ENCODE measurements around the gene BIN1. TPM values are rescaled to one million over a fixed set of nuclear protein-coding genes. Genes with fewer than 3 reads are reported as not detected.

The BIN1 gene
- total RNA-seq, 1 experiment from 2014 or later: 87.5 TPM

DNA sequence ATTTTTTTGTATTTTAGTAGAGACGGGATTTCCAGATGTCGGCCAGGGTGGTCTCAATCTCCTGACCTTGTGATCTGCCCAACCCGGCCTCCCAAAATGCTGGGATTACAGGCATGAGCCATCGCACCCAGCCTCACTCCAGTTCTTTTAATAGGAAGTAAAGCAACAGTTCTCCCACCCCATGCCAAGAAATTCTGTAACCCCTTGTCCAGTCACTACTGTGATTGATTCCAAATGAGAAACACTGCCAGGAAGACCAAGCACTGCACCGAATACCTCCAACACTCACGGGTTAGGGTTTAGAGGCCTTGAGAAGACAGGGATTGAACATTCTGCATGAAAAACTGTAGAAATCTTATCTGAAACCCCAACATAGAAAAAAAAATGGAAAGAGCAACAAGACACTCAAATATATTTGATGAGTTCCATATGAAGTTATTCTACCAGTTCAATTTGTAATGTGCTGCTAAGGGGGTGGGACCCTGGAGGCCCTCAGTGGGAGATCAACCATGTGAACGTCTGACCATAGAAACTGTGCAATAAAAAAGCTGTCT is 48.2 kb upstream of the BIN1 start:
- peaks cover 50% of the 10 kb centered on the region for H3K4me1 ChIP-seq (replicated peaks; ENCODE audit: insufficient read depth)
- DNase-seq: no peak
- no peaks in the 10 kb centered on the region for H3K9me2 ChIP-seq (ENCODE audit: insufficient read depth)
- H3K4me2 ChIP-seq: no peak overlapping the region
- no peak overlapping the region for H2AFZ ChIP-seq
- intact Hi-C loops (cut with micrococcal nuclease; ENCODE audit: unreplicated experiment): loop anchor here (2.0 kb wide), 2 partner anchors 48 to 90 kb away; partner anchors contain the start of gene BIN1
- no peaks in the 10 kb centered on the region for H3K79me2 ChIP-seq (ENCODE audit: low read depth)
- no peak overlapping the region for H3K4me3 ChIP-seq
- TF ChIP-seq, protein P1, sequence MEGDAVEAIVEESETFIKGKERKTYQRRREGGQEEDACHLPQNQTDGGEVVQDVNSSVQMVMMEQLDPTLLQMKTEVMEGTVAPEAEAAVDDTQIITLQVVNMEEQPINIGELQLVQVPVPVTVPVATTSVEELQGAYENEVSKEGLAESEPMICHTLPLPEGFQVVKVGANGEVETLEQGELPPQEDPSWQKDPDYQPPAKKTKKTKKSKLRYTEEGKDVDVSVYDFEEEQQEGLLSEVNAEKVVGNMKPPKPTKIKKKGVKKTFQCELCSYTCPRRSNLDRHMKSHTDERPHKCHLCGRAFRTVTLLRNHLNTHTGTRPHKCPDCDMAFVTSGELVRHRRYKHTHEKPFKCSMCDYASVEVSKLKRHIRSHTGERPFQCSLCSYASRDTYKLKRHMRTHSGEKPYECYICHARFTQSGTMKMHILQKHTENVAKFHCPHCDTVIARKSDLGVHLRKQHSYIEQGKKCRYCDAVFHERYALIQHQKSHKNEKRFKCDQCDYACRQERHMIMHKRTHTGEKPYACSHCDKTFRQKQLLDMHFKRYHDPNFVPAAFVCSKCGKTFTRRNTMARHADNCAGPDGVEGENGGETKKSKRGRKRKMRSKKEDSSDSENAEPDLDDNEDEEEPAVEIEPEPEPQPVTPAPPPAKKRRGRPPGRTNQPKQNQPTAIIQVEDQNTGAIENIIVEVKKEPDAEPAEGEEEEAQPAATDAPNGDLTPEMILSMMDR (conservative IDR thresholded peaks at IDR 0.05): no peak
- no peak for TF ChIP-seq EZH2 (IDR thresholded peaks at IDR 0.05; ENCODE audit: low read depth)
- CTCF ChIA-PET: interaction anchor here (1.8 kb wide), 1 partner anchor 42 kb away, joined by 9 read pairs; no protein-coding TSS in a partner anchor
- H3K27me3 ChIP-seq (ENCODE audit: insufficient read depth, low read depth): no peaks in the 10 kb centered on the region
- H3F3A ChIP-seq (ENCODE audit: insufficient read depth, low read depth): peaks cover 23% of the 10 kb centered on the region
- peaks cover 13% of the 10 kb centered on the region for H3K9me3 ChIP-seq (ENCODE audit: insufficient read depth, low read depth)
- H3K27ac ChIP-seq: 0 out of 2 replicates have a peak overlapping the region, but pooled peaks have one; percentile 80
- no peaks in the 10 kb centered on the region; the same call in 1 of the 2 replicates for H3K36me3 ChIP-seq (ENCODE audit: low read depth)
- no TSS peak for BruUV-seq (replicated peaks)
- no peaks in the 10 kb centered on the region for H4K20me1 ChIP-seq (ENCODE audit: insufficient read depth)
- POLR2A ChIA-PET (ENCODE audit: unreplicated experiment): no interaction called here

DNA sequence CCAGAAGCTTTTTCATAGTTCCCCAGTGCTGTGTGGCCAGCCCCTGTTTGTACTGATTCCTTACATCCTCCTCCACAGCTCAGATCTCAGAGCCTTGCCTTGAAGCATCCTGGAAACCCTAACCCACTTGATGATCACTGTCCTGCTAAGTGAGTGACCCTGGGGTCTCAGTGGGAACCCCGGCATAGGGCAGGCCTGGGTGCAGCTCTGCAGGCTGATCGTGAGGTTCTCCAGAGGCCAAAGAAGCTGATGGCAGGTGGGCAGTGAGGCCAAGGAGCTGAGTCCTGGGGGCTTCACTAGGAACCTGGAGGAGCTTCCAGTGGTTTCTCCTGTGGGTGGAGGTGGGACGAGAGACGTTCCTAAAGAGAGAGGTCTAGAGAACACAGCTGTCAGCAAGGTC is 47.4 kb upstream of the BIN1 start:
- Histone ChIP-seq H3K9me3 (ENCODE audit: insufficient read depth, low read depth) (peaks cover 13% of the 10 kb centered on the region), H3K27me3 (ENCODE audit: insufficient read depth, low read depth) (no peaks in the 10 kb centered on the region), H3K4me2 (peak overlapping the region; percentile 54), H3F3A (ENCODE audit: insufficient read depth, low read depth) (peaks cover 29% of the 10 kb centered on the region), H4K20me1 (ENCODE audit: insufficient read depth) (no peaks in the 10 kb centered on the region), H3K36me3 (ENCODE audit: low read depth) (no peaks in the 10 kb centered on the region; the same call in 1 of the 2 replicates), H3K79me2 (ENCODE audit: low read depth) (no peaks in the 10 kb centered on the region), H2AFZ (peak overlapping the region; percentile 45; the same call in 1 of the 2 replicates), H3K4me1 (replicated peaks; ENCODE audit: insufficient read depth) (peaks cover 56% of the 10 kb centered on the region), H3K27ac (peak overlapping the region; percentile 80), H3K9me2 (ENCODE audit: insufficient read depth) (no peaks in the 10 kb centered on the region), H3K4me3 (no peak overlapping the region)
- intact Hi-C loops (cut with micrococcal nuclease; ENCODE audit: unreplicated experiment): loop anchor here (2.0 kb wide), 2 partner anchors 48 to 90 kb away; partner anchors contain the start of gene BIN1
- ChIA-PET CTCF (interaction anchor here (0.6 to 1.8 kb wide), 3 partner anchors 11 to 47 kb away, joined by 4 to 9 read pairs (median 5); partner anchors contain the start of gene BIN1), POLR2A (ENCODE audit: unreplicated experiment) (interaction anchor here (0.6 to 0.8 kb wide), 3 partner anchors 18 to 140 kb away, joined by 4 to 9 read pairs (median 5); partner anchors contain the start of gene ERCC3)
- TSS peak; percentile 32 for BruUV-seq (replicated peaks)
- DNase-seq: no peak
- no peak for TF ChIP-seq EZH2 (IDR thresholded peaks at IDR 0.05; ENCODE audit: low read depth)
- TF ChIP-seq, protein P1 (conservative IDR thresholded peaks at IDR 0.05): no peak

DNA sequence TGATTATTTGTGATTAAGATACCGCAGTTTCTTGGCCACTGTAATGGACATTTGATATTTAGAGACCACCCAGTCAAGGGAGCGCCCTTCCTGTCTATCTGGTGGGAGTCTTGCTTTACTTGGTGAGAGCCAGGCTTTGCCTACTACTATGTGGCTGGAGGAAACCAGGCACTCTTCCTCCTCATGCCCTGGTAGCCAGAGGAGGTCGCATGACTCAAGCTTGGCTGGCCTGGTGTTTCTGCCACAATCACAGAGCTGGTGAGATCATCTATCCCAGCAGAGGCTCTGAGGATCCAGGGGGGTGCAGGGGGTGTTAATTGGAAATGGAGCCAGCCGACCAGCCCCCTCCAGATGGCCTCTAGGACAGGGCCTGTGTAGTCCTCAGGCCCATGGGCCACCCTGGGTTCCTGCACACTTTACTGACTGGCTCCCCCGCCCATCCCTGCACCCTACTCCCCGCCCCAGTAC is 46.8 kb upstream of the BIN1 start:
- peak overlapping the region; percentile 45; the same call in 1 of the 2 replicates for H2AFZ ChIP-seq
- ChIA-PET CTCF (interaction anchor here (0.5 to 1.8 kb wide), 5 partner anchors 8 to 47 kb away, joined by 3 to 9 read pairs (median 4); partner anchors contain the start of gene BIN1), POLR2A (ENCODE audit: unreplicated experiment) (interaction anchor here (0.6 to 0.8 kb wide), 3 partner anchors 17 to 140 kb away, joined by 4 to 9 read pairs (median 5); partner anchors contain the start of gene ERCC3)
- peak overlapping the region; percentile 80 for H3K27ac ChIP-seq
- H3F3A ChIP-seq (ENCODE audit: insufficient read depth, low read depth): peaks cover 33% of the 10 kb centered on the region
- DNase-seq: peak; percentile 80 to 95
- peaks cover 13% of the 10 kb centered on the region for H3K9me3 ChIP-seq (ENCODE audit: insufficient read depth, low read depth)
- no peaks in the 10 kb centered on the region for H3K27me3 ChIP-seq (ENCODE audit: insufficient read depth, low read depth)
- peaks cover 61% of the 10 kb centered on the region for H3K4me1 ChIP-seq (replicated peaks; ENCODE audit: insufficient read depth)
- H3K9me2 ChIP-seq (ENCODE audit: insufficient read depth): no peaks in the 10 kb centered on the region
- intact Hi-C loops (cut with micrococcal nuclease; ENCODE audit: unreplicated experiment): loop anchor here (1.0 to 2.0 kb wide), 3 partner anchors 47 to 89 kb away; partner anchors contain the start of gene BIN1
- no peaks in the 10 kb centered on the region for H3K79me2 ChIP-seq (ENCODE audit: low read depth)
- TF ChIP-seq, protein P1 (conservative IDR thresholded peaks at IDR 0.05): no peak; the same call in 1 of the 2 replicates
- TF ChIP-seq EZH2 (IDR thresholded peaks at IDR 0.05; ENCODE audit: low read depth): no peak
- no TSS peak for BruUV-seq (replicated peaks)
- no peaks in the 10 kb centered on the region for H4K20me1 ChIP-seq (ENCODE audit: insufficient read depth)
- H3K4me2 ChIP-seq: peak overlapping the region; percentile 54
- H3K36me3 ChIP-seq (ENCODE audit: low read depth): no peaks in the 10 kb centered on the region; the same call in 1 of the 2 replicates
- no peak overlapping the region for H3K4me3 ChIP-seq

All from PC-9 (cell line).